ENCODE measurements around the gene REL. TPM values are rescaled to one million over a fixed set of nuclear protein-coding genes. Genes with fewer than 3 reads are reported as not detected.

Gene REL
- total RNA-seq, 4 donors from 2014 or later: 15.0 to 32.1 (median 16.9) TPM

- no peaks in the 10 kb centered on the region for H3K36me3 ChIP-seq
- WGBS, 2 donors: 95 to 96% methylated on average over 3 of the region's 3 CpGs
- intact Hi-C loops (cut with DNase I): no loop called here
- no peaks in the 10 kb centered on the region for H3K9me3 ChIP-seq
- DNase-seq: no peak
- no peak for TF ChIP-seq POLR2A (IDR thresholded peaks at IDR 0.05)
- TF ChIP-seq CTCF (IDR thresholded peaks at IDR 0.05): no peak
- no peaks in the 10 kb centered on the region for H3K27me3 ChIP-seq
- H3K4me1 ChIP-seq: no peaks in the 10 kb centered on the region
- no peak overlapping the region for H3K4me3 ChIP-seq (replicated peaks in 1 of 3)
- H3K27ac ChIP-seq: no peak overlapping the region
These were observed 51.6 kb downstream of the REL start for GRCh38 chr2:60932954-60933353.

- Histone ChIP-seq H3K4me3 (replicated peaks in 1 of 3) (no peak overlapping the region), H3K27ac (no peak overlapping the region), H3K9me3 (no peaks in the 10 kb centered on the region), H3K4me1 (no peaks in the 10 kb centered on the region), H3K27me3 (no peaks in the 10 kb centered on the region), H3K36me3 (no peaks in the 10 kb centered on the region)
- DNase-seq: no peak
- TF ChIP-seq POLR2A (IDR thresholded peaks at IDR 0.05) (no peak), CTCF (IDR thresholded peaks at IDR 0.05) (no peak)
- intact Hi-C loops (cut with DNase I): no loop called here
- WGBS, 2 donors: 70 to 78% methylated on average over 2 of the region's 2 CpGs
These were observed 52.9 kb downstream of the REL start for GRCh38 chr2:60934165-60934722.

- Histone ChIP-seq H3K4me1 (no peaks in the 10 kb centered on the region), H3K9me3 (no peaks in the 10 kb centered on the region), H3K4me3 (replicated peaks in 1 of 3) (no peak overlapping the region), H3K36me3 (no peaks in the 10 kb centered on the region), H3K27me3 (no peaks in the 10 kb centered on the region), H3K27ac (no peak overlapping the region)
- TF ChIP-seq CTCF (IDR thresholded peaks at IDR 0.05) (no peak), POLR2A (IDR thresholded peaks at IDR 0.05) (no peak)
- WGBS, 2 donors: 84 to 89% methylated on average over 5 of the region's 5 CpGs
- intact Hi-C loops (cut with DNase I): no loop called here
- no peak for DNase-seq
These were observed 55.4 kb downstream of the REL start for GRCh38 chr2:60936757-60937156.

- intact Hi-C loops (cut with DNase I): no loop called here
- H3K9me3 ChIP-seq: no peaks in the 10 kb centered on the region
- WGBS, 2 donors: 97% methylated on average over 7 of the region's 7 CpGs
- no peak for DNase-seq
- TF ChIP-seq POLR2A (IDR thresholded peaks at IDR 0.05) (no peak), CTCF (IDR thresholded peaks at IDR 0.05) (no peak)
- no peaks in the 10 kb centered on the region for H3K4me1 ChIP-seq
- H3K27me3 ChIP-seq: no peaks in the 10 kb centered on the region
- no peak overlapping the region for H3K27ac ChIP-seq
- H3K36me3 ChIP-seq: no peaks in the 10 kb centered on the region
- no peak overlapping the region for H3K4me3 ChIP-seq (replicated peaks in 1 of 3)
These were observed 56.9 kb downstream of the REL start for GRCh38 chr2:60938301-60938700.

DNA sequence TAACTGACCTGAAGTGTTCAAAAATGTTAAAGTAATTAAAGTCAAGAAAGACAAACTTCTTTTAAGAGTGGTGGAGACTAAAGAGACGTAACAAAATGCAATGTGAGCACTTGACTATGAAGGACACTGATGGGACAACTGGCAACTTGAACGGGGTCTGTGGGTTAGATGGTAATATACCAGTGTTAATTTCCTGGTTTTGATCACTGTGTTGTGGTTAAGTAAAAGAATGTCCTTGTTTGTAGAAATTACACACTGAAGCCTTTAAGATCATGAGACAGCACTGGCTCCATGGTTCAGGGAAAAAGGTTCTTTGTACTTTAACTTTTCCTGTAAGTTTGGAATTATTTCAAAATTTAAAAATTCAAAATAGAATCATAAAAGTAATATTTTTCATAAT, 58.2 kb downstream of the REL start:
- Histone ChIP-seq H3K9me3 (no peaks in the 10 kb centered on the region), H3K27ac (no peak overlapping the region), H3K4me1 (no peaks in the 10 kb centered on the region), H3K36me3 (no peaks in the 10 kb centered on the region), H3K4me3 (replicated peaks in 1 of 3) (no peak overlapping the region), H3K27me3 (no peaks in the 10 kb centered on the region)
- WGBS, 2 donors: 67 to 79% methylated on average over 2 of the region's 2 CpGs
- DNase-seq: no peak
- intact Hi-C loops (cut with DNase I): no loop called here
- TF ChIP-seq CTCF (IDR thresholded peaks at IDR 0.05): no peak
- TF ChIP-seq POLR2A (IDR thresholded peaks at IDR 0.05): no peak
